Activated naive CD4-positive, alpha-beta T cell treated with anti-CD3 and anti-CD28 coated beads for 36 hours (primary cell): ENCODE results near the gene TNF. TPM values are rescaled to one million over a fixed set of nuclear protein-coding genes. Genes with fewer than 3 reads are reported as not detected.
A peak's percentile ranks its signal among the peaks of the same experiment; 100 is the strongest.

ENCODE experiments used
- CTCF ChIA-PET: fragments of 350-600 bp; sonication (Branson Sonifier 250); formaldehyde crosslinking; loops from one replicate; lab custom pipeline; 2021; ENCODE audit warnings: antibody characterized with exemption; lab: Charles Lee
- DNase-seq: peaks from one replicate; pipeline ENCODE4 v3.0.0-alpha.2; 2020
- H3K27ac Mint-ChIP-seq: one replicate; pipeline ENCODE4 v1.8.0; 2021; ENCODE audit warnings: mild to moderate bottlenecking, mixed read lengths
- H3K27me3 Mint-ChIP-seq: one replicate; pipeline ENCODE4 v1.8.0; 2021; ENCODE audit warnings: low read depth, mixed read lengths
- H3K36me3 Mint-ChIP-seq: one replicate; pipeline ENCODE4 v1.8.0; 2021; ENCODE audit warnings: low read depth, mixed read lengths
- H3K4me1 Mint-ChIP-seq: one replicate; pipeline ENCODE4 v1.8.0; 2021; ENCODE audit warnings: low read depth, mixed read lengths
- H3K4me3 Mint-ChIP-seq: one replicate; pipeline ENCODE4 v1.8.0; 2021; ENCODE audit warnings: mild to moderate bottlenecking, moderate library complexity, mixed read lengths
- H3K9me3 Mint-ChIP-seq: one replicate; pipeline ENCODE4 v1.8.0; 2021; ENCODE audit warnings: mixed read lengths
- intact Hi-C: fragments of 100-400 bp; cut with micrococcal nuclease; formaldehyde crosslinking; loops from one replicate; pipeline ENCODE4 v1.15.1; 2023
- total RNA-seq, 2 experiments: library from RNA; stranded (reverse); gene quantifications; one replicate each; pipeline ENCODE4 v1.2.3, GENCODE V29; 2021

TNF gene
- total RNA-seq, 2 experiments from 2014 or later: 31.6 to 33.2 TPM

DNA sequence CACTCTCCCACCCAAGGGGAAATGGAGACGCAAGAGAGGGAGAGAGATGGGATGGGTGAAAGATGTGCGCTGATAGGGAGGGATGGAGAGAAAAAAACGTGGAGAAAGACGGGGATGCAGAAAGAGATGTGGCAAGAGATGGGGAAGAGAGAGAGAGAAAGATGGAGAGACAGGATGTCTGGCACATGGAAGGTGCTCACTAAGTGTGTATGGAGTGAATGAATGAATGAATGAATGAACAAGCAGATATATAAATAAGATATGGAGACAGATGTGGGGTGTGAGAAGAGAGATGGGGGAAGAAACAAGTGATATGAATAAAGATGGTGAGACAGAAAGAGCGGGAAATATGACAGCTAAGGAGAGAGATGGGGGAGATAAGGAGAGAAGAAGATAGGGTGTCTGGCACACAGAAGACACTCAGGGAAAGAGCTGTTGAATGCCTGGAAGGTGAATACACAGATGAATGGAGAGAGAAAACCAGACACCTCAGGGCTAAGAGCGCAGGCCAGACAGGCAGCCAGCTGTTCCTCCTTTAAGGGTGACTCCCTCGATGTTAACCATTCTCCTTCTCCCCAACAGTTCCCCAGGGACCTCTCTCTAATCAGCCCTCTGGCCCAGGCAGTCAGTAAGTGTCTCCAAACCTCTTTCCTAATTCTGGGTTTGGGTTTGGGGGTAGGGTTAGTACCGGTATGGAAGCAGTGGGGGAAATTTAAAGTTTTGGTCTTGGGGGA lies 754 bp downstream of the TNF start:
- H3K27ac Mint-ChIP-seq: peak overlapping the region; percentile 97
- no peak for DNase-seq
- no peaks in the 10 kb centered on the region for H3K9me3 Mint-ChIP-seq
- H3K4me3 Mint-ChIP-seq: peak overlapping the region; percentile 94
- no peaks in the 10 kb centered on the region for H3K27me3 Mint-ChIP-seq
- intact Hi-C loops: loop anchor here (5.0 to 10.0 kb wide), 2 partner anchors 161 to 1061 kb away; partner anchors contain the start of gene CLIC1
- peaks cover 51% of the 10 kb centered on the region for H3K36me3 Mint-ChIP-seq
- H3K4me1 Mint-ChIP-seq: peaks cover 63% of the 10 kb centered on the region
- CTCF ChIA-PET: interaction anchor here (0.7 to 19.5 kb wide), 5 partner anchors 9 to 25 kb away, joined by 3 to 618 read pairs (median 78); partner anchors contain the start of genes ATP6V1G2, DDX39B, LST1 and LTB

DNA sequence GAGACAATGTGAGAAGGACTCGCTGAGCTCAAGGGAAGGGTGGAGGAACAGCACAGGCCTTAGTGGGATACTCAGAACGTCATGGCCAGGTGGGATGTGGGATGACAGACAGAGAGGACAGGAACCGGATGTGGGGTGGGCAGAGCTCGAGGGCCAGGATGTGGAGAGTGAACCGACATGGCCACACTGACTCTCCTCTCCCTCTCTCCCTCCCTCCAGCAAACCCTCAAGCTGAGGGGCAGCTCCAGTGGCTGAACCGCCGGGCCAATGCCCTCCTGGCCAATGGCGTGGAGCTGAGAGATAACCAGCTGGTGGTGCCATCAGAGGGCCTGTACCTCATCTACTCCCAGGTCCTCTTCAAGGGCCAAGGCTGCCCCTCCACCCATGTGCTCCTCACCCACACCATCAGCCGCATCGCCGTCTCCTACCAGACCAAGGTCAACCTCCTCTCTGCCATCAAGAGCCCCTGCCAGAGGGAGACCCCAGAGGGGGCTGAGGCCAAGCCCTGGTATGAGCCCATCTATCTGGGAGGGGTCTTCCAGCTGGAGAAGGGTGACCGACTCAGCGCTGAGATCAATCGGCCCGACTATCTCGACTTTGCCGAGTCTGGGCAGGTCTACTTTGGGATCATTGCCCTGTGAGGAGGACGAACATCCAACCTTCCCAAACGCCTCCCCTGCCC lies 1.7 kb downstream of the TNF start:
- no peaks in the 10 kb centered on the region for H3K27me3 Mint-ChIP-seq
- CTCF ChIA-PET: interaction anchor here (0.6 to 19.5 kb wide), 4 partner anchors 8 to 26 kb away, joined by 4 to 618 read pairs (median 260); partner anchors contain the start of genes ATP6V1G2, DDX39B, LST1 and LTB
- intact Hi-C loops: loop anchor here (5.0 to 10.0 kb wide), 2 partner anchors 160 to 1062 kb away; partner anchors contain the start of gene CLIC1
- peaks cover 54% of the 10 kb centered on the region for H3K4me1 Mint-ChIP-seq
- peak overlapping the region; percentile 94 for H3K4me3 Mint-ChIP-seq
- peaks cover 59% of the 10 kb centered on the region for H3K36me3 Mint-ChIP-seq
- H3K9me3 Mint-ChIP-seq: no peaks in the 10 kb centered on the region
- peak; percentile 72 for DNase-seq
- H3K27ac Mint-ChIP-seq: peak overlapping the region; percentile 97

DNA sequence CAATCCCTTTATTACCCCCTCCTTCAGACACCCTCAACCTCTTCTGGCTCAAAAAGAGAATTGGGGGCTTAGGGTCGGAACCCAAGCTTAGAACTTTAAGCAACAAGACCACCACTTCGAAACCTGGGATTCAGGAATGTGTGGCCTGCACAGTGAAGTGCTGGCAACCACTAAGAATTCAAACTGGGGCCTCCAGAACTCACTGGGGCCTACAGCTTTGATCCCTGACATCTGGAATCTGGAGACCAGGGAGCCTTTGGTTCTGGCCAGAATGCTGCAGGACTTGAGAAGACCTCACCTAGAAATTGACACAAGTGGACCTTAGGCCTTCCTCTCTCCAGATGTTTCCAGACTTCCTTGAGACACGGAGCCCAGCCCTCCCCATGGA lies 2.2 kb downstream of the TNF start:
- H3K9me3 Mint-ChIP-seq: no peaks in the 10 kb centered on the region
- peaks cover 57% of the 10 kb centered on the region for H3K36me3 Mint-ChIP-seq
- peak overlapping the region; percentile 94 for H3K4me3 Mint-ChIP-seq
- peaks cover 57% of the 10 kb centered on the region for H3K4me1 Mint-ChIP-seq
- peak overlapping the region; percentile 97 for H3K27ac Mint-ChIP-seq
- intact Hi-C loops: loop anchor here (5.0 to 10.0 kb wide), 2 partner anchors 160 to 1063 kb away; partner anchors contain the start of gene CLIC1
- no peaks in the 10 kb centered on the region for H3K27me3 Mint-ChIP-seq
- CTCF ChIA-PET: interaction anchor here (0.6 to 19.5 kb wide), 5 partner anchors 8 to 27 kb away, joined by 4 to 618 read pairs (median 78); partner anchors contain the start of genes ATP6V1G2, DDX39B, LST1 and LTB
- no peak for DNase-seq

DNA sequence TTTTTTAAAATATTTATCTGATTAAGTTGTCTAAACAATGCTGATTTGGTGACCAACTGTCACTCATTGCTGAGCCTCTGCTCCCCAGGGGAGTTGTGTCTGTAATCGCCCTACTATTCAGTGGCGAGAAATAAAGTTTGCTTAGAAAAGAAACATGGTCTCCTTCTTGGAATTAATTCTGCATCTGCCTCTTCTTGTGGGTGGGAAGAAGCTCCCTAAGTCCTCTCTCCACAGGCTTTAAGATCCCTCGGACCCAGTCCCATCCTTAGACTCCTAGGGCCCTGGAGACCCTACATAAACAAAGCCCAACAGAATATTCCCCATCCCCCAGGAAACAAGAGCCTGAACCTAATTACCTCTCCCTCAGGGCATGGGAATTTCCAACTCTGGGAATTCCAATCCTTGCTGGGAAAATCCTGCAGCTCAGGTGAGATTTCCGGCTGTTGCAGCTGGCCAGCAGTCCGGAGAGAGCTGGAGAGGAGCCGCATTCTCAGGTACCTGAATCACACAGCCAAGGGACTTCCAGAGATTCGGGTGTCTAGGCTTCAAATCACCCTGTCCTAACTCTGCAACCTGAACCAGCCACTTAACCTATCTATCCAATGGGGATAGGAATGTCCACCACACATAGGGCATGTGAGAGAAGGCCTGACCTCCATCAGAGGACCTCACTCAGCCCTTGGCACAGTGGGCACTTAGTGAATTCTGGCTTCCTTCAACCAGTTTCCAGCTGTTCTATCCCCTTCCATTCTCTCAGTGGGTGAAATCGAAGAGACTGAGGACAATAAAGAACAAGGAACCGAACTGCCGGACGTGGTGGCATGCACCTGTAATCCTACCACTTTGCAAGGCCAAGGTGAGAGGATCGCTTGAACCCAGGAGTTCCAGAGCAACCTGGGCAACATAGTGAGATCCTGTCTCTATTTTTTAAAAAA lies 3.1 kb downstream of the TNF start:
- peak overlapping the region; percentile 99 for H3K4me3 Mint-ChIP-seq
- intact Hi-C loops: loop anchor here (5.0 to 10.0 kb wide), 2 partner anchors 159 to 1064 kb away; partner anchors contain the start of gene CLIC1
- peak overlapping the region; percentile 99 for H3K27ac Mint-ChIP-seq
- no peaks in the 10 kb centered on the region for H3K9me3 Mint-ChIP-seq
- no peak for DNase-seq
- no peaks in the 10 kb centered on the region for H3K27me3 Mint-ChIP-seq
- CTCF ChIA-PET: interaction anchor here (0.6 to 19.5 kb wide), 6 partner anchors 7 to 27 kb away, joined by 3 to 618 read pairs (median 42); partner anchors contain the start of genes ATP6V1G2, DDX39B, LST1 and LTB
- peaks cover 50% of the 10 kb centered on the region for H3K36me3 Mint-ChIP-seq
- peaks cover 57% of the 10 kb centered on the region for H3K4me1 Mint-ChIP-seq

DNA sequence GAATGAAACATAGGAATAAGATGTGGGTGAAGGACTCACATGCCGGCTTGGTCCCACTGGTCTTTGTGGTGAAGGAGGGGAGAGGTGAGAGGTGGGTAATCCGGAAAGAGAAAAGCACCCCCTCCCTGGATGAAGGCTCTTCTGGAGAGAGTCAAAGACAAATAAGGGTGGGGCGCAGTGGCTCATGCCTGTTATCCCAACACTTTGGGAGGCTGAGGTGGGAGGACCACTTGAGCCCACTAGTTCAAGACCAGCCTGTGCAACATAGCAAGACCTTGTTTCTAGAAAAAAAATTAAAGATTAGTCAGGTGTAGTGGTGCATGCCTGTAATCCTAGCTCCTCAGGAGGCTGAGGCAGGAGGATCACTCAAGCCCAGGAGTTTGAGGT lies 3.7 kb downstream of the TNF start:
- intact Hi-C loops: loop anchor here (5.0 to 10.0 kb wide), 2 partner anchors 158 to 1064 kb away; partner anchors contain the start of gene CLIC1
- DNase-seq: no peak
- no peaks in the 10 kb centered on the region for H3K9me3 Mint-ChIP-seq
- H3K27me3 Mint-ChIP-seq: no peaks in the 10 kb centered on the region
- H3K4me3 Mint-ChIP-seq: peak overlapping the region; percentile 99
- H3K27ac Mint-ChIP-seq: peak overlapping the region; percentile 99
- CTCF ChIA-PET: interaction anchor here (0.6 to 19.5 kb wide), 4 partner anchors 9 to 28 kb away, joined by 3 to 618 read pairs (median 222); partner anchors contain the start of genes ATP6V1G2, DDX39B, NCR3 and NFKBIL1
- H3K4me1 Mint-ChIP-seq: peaks cover 55% of the 10 kb centered on the region
- H3K36me3 Mint-ChIP-seq: peaks cover 46% of the 10 kb centered on the region

DNA sequence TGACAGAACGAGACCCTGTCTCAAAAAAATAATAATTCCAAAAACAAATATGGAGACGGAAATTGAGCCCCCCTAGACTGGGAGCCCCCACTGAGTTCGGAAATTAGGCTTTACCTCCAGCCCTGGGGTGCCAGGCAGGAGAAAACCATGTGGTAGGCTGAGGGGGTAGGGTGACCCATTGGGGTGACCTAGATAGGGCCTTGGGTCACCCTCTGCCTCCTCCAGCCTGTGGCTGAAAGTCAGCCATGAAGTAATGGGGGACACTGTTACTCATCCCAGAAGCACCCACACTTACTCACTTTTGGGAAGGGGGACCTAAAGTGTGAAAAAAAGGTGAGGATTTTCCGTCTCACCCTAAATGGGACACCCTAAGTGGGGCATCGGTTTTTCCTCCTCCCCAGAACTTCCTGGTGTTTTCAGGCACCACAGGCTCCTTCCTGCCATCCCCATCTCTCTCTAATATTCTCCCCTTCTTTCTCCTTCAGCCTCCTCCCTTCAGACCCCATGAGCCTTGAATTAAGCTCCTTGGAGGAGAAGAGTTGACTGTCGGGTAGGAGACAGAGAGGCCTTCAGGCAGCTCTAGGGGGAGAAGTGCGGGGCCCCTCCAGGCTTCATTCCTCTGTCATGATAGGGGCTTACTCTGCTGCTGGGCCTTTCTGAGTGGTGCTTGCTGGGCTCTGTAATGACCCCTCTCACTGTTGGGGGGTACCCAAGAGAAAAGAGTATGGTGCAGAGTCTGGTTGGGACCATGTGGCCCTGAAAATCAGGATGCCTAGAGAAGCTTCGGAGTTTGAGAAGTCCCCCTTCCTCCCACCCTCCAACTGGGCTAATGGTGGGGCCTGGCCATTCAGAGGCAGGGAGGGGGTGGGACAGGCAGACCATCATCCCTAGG lies 4.4 kb downstream of the TNF start:
- peak; percentile 22 for DNase-seq
- H3K27ac Mint-ChIP-seq: peak overlapping the region; percentile 99

DNA sequence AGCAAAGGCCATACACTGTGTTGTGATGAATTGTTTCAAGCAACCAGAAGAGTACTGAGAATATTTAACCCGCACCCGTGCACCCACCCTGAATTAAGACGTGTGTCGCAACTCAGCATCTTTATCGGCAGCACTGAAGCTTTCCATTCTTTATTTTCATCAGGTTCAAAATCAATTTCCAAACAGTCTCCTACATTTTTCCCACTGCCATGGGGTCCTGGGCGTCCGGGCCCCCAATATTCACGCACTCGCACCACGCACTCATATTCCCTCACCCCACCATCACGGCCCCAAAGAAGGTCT lies 5.0 kb downstream of the TNF start:
- H3K27me3 Mint-ChIP-seq: no peaks in the 10 kb centered on the region
- CTCF ChIA-PET: interaction anchor here (0.5 to 19.5 kb wide), 8 partner anchors 8 to 80 kb away, joined by 3 to 618 read pairs (median 5); partner anchors contain the start of genes ATP6V1G2, C6orf47, DDX39B and NCR3
- no peak for DNase-seq
- H3K27ac Mint-ChIP-seq: peak overlapping the region; percentile 99
- no peaks in the 10 kb centered on the region for H3K9me3 Mint-ChIP-seq
- peak overlapping the region; percentile 99 for H3K4me3 Mint-ChIP-seq
- H3K4me1 Mint-ChIP-seq: peaks cover 48% of the 10 kb centered on the region
- H3K36me3 Mint-ChIP-seq: peaks cover 46% of the 10 kb centered on the region
- intact Hi-C loops: loop anchor here (1.0 kb wide), 2 partner anchors 8 to 12 kb away; partner anchors contain the start of gene LTA

More for the DNA sequence above, 4.4 kb downstream of the TNF start:
- peaks cover 46% of the 10 kb centered on the region for H3K36me3 Mint-ChIP-seq
- no peaks in the 10 kb centered on the region for H3K9me3 Mint-ChIP-seq
- peak overlapping the region; percentile 99 for H3K4me3 Mint-ChIP-seq
- intact Hi-C loops: loop anchor here (1.0 to 10.0 kb wide), 4 partner anchors 7 to 1065 kb away; partner anchors contain the start of genes CLIC1 and LTA
- CTCF ChIA-PET: interaction anchor here (0.5 to 19.5 kb wide), 10 partner anchors 8 to 81 kb away, joined by 3 to 618 read pairs (median 4); partner anchors contain the start of genes ATP6V1G2, C6orf47, DDX39B and NCR3
- H3K27me3 Mint-ChIP-seq: no peaks in the 10 kb centered on the region
- peaks cover 50% of the 10 kb centered on the region for H3K4me1 Mint-ChIP-seq

DNA sequence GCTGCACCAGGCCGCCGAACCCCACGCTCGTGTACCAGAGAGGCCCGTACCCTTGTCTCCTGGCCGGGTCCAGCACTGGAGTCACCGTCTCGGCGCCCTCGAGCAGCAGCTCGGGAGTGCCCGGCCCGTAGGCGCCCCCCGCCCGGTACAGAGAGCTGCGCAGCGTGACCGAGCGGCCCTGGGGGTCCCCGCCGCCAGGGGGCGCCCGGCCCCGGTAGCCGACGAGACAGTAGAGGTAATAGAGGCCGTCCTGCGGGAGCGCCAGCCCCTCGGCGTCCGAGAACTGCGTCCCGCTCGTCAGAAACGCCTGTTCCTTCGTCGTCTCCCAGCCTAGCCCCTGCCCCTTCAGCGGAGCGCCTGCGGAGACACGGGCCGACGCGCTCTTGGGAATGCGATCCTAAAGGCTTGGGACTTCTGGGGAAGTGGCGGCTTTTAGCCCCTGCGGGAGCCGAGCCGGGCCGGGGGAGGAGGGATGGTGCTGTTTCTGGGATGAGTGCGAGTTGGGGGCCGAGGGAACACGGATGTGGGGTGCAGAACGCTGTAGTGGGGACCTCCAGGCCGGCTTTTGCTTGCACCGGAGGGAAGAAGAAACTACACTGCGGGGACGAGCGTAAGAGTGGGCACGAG lies 5.6 kb downstream of the TNF start:
- CTCF ChIA-PET: interaction anchor here (0.5 to 19.5 kb wide), 8 partner anchors 5 to 80 kb away, joined by 3 to 618 read pairs (median 18); partner anchors contain the start of genes ATP6V1G2, C6orf47, DDX39B and NCR3
- Mint-ChIP-seq H3K4me1 (peaks cover 50% of the 10 kb centered on the region), H3K27ac (peak overlapping the region; percentile 99), H3K36me3 (peaks cover 42% of the 10 kb centered on the region), H3K27me3 (no peaks in the 10 kb centered on the region), H3K4me3 (peak overlapping the region; percentile 99), H3K9me3 (no peaks in the 10 kb centered on the region)
- intact Hi-C loops: loop anchor here (1.0 kb wide), 6 partner anchors 9 to 39 kb away; partner anchors contain the start of genes LTA, NFKBIL1 and PRRC2A
- peak; percentile 90 for DNase-seq

DNA sequence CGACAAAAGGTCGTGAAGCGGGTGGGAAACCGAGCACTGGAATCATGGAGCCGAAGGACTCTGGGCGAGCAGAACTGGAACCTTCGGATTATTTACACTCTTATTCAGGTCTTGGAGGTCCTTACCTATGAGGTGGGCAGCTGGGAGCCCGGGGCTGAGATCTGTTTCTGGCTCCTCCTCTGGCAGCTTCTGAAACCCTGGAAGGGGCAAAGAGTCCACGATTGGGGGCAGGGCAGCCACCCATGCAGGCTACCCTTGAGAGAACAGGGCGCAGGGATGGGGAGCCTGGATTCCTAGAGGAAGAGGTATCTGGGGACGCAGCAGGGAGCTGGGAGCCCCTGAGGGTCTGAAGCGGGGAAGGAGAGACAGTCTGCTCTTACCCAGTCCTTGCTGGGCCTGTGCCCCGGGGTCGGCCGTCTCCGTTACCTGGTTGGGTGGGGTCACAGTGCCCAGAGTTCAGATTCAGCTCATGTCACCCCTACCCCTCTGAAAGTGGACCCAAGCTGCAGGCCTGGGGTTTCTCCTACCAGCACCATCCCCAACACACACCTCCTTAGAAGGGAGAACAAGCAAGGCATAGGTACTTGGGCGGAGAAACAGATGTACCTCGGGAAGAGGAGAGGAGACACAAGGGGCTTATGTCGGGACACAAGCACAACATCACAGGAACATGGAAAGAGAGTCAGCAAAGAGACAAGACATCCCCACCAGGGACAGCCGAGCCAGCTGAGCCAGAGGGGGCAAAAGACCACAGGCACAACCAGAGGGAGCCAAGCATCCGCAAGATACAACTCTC lies 6.3 kb downstream of the TNF start:
- peaks cover 57% of the 10 kb centered on the region for H3K4me1 Mint-ChIP-seq

More for the DNA sequence above, 6.3 kb downstream of the TNF start:
- H3K27me3 Mint-ChIP-seq: no peaks in the 10 kb centered on the region
- H3K36me3 Mint-ChIP-seq: peaks cover 35% of the 10 kb centered on the region
- CTCF ChIA-PET: interaction anchor here (1.0 to 19.5 kb wide), 6 partner anchors 6 to 204 kb away, joined by 3 to 618 read pairs (median 54); partner anchors contain the start of genes ATP6V1G2, DDX39B, NCR3 and NFKBIL1
- DNase-seq: peak; percentile 36
- H3K27ac Mint-ChIP-seq: peak overlapping the region; percentile 99
- intact Hi-C loops: loop anchor here (1.0 kb wide), 4 partner anchors 16 to 39 kb away; partner anchors contain the start of genes NFKBIL1 and PRRC2A
- H3K4me3 Mint-ChIP-seq: peak overlapping the region; percentile 99
- H3K9me3 Mint-ChIP-seq: no peaks in the 10 kb centered on the region
